ENCODE data around the gene CASTOR1.

CASTOR1 gene

DNA sequence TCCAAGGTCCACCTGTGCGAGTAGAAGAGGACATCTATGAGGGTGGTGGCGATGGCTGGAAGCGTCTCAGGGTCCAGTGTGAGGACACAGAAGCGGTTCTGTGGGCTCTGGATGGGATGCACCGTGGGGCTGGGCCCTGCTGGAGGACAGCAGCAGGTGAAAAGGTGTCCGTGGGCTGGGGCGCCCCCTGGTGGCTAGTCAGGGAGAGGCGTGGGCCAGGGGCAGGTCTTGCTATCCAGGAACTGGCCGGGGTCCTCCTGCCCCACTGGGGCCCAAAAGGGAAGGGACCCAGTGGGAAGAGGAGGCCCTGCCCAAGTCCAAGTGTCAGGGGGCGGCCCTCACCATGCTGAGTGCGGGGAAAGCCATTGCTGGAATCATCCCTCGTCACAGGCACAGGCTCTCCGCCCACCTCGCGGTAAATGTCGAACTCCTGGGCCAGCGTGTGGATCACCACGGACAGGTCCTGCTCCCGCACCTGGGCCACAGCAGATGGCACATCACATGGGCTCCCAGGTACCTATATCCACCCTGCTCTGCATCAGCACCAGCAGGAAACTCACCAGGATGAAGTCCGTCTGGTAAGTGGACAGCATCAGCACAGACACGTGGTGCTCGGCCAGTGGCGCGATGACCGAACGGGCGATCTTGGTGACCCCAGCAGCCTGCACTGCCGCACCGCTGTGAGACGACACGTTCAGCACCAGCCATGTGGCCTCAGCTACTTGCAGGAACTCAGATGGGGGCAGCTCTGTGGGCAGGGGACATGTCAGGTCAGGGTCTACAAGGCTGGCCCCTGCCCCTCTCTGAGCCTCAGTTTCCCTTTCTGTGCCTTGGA is 2.3 kb downstream of the CASTOR1 start (continued):
- TF ChIP-seq, protein P1, sequence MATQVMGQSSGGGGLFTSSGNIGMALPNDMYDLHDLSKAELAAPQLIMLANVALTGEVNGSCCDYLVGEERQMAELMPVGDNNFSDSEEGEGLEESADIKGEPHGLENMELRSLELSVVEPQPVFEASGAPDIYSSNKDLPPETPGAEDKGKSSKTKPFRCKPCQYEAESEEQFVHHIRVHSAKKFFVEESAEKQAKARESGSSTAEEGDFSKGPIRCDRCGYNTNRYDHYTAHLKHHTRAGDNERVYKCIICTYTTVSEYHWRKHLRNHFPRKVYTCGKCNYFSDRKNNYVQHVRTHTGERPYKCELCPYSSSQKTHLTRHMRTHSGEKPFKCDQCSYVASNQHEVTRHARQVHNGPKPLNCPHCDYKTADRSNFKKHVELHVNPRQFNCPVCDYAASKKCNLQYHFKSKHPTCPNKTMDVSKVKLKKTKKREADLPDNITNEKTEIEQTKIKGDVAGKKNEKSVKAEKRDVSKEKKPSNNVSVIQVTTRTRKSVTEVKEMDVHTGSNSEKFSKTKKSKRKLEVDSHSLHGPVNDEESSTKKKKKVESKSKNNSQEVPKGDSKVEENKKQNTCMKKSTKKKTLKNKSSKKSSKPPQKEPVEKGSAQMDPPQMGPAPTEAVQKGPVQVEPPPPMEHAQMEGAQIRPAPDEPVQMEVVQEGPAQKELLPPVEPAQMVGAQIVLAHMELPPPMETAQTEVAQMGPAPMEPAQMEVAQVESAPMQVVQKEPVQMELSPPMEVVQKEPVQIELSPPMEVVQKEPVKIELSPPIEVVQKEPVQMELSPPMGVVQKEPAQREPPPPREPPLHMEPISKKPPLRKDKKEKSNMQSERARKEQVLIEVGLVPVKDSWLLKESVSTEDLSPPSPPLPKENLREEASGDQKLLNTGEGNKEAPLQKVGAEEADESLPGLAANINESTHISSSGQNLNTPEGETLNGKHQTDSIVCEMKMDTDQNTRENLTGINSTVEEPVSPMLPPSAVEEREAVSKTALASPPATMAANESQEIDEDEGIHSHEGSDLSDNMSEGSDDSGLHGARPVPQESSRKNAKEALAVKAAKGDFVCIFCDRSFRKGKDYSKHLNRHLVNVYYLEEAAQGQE (tag by site-specific recombination; IDR thresholded peaks at IDR 0.05) = 0 out of 2 replicates have a peak, but pooled peaks have one; percentile 20
- TF ChIP-seq MZF1 (tag by site-specific recombination; IDR thresholded peaks at IDR 0.05; ENCODE audit: borderline replicate concordance) (no peak), ZNF585B (tag by site-specific recombination; IDR thresholded peaks at IDR 0.05) (no peak), YY1 (tag by site-specific recombination; IDR thresholded peaks at IDR 0.05) (no peak), FEZF1 (tag by site-specific recombination; IDR thresholded peaks at IDR 0.05) (no peak), TRIM28 (IDR thresholded peaks at IDR 0.05; ENCODE audit: borderline replicate concordance, low read length) (no peak), ZNF837 (tag by site-specific recombination; IDR thresholded peaks at IDR 0.05) (no peak), ZNF341 (tag by site-specific recombination; IDR thresholded peaks at IDR 0.05; ENCODE audit: low read depth) (no peak), SETDB1 (IDR thresholded peaks at IDR 0.05; ENCODE audit: insufficient read length, low read length) (no peak), MEIS1 (CRISPR knock-in tag; IDR thresholded peaks at IDR 0.05; ENCODE audit: borderline replicate concordance) (no peak), ZNF48 (tag by site-specific recombination; IDR thresholded peaks at IDR 0.05) (no peak), ZNF175 (tag by site-specific recombination; IDR thresholded peaks at IDR 0.05) (no peak), IKZF3 (tag by site-specific recombination; IDR thresholded peaks at IDR 0.05) (no peak), ZBTB17 (tag by site-specific recombination; IDR thresholded peaks at IDR 0.05) (no peak), HOXC10 (CRISPR knock-in tag; IDR thresholded peaks at IDR 0.05) (no peak), ZNF701 (tag by site-specific recombination; IDR thresholded peaks at IDR 0.05) (no peak), ZBTB20 (tag by site-specific recombination; IDR thresholded peaks at IDR 0.05) (no peak), KLF8 (tag by site-specific recombination; IDR thresholded peaks at IDR 0.05) (peak; percentile 28; the same call in 1 of the 2 replicates), ZFP69B (tag by site-specific recombination; IDR thresholded peaks at IDR 0.05) (no peak), ZNF157 (tag by site-specific recombination; IDR thresholded peaks at IDR 0.05) (no peak), ZNF366 (tag by site-specific recombination; conservative IDR thresholded peaks at IDR 0.05) (no peak), KLF1 (tag by site-specific recombination; IDR thresholded peaks at IDR 0.05) (no peak), ZNF558 (tag by site-specific recombination; IDR thresholded peaks at IDR 0.05) (no peak), SCRT1 (tag by site-specific recombination; IDR thresholded peaks at IDR 0.05; ENCODE audit: borderline replicate concordance) (peak; percentile 91)
- TF ChIP-seq, protein P2, sequence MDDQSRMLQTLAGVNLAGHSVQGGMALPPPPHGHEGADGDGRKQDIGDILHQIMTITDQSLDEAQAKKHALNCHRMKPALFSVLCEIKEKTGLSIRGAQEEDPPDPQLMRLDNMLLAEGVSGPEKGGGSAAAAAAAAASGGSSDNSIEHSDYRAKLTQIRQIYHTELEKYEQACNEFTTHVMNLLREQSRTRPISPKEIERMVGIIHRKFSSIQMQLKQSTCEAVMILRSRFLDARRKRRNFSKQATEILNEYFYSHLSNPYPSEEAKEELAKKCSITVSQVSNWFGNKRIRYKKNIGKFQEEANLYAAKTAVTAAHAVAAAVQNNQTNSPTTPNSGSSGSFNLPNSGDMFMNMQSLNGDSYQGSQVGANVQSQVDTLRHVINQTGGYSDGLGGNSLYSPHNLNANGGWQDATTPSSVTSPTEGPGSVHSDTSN (CRISPR knock-in tag; IDR thresholded peaks at IDR 0.05) = no peak; the same call in 1 of the 2 replicates
- TF ChIP-seq, protein P3, sequence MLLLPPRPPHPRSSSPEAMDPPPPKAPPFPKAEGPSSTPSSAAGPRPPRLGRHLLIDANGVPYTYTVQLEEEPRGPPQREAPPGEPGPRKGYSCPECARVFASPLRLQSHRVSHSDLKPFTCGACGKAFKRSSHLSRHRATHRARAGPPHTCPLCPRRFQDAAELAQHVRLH (tag by site-specific recombination; IDR thresholded peaks at IDR 0.05) = no peak
- TF ChIP-seq, protein P4, sequence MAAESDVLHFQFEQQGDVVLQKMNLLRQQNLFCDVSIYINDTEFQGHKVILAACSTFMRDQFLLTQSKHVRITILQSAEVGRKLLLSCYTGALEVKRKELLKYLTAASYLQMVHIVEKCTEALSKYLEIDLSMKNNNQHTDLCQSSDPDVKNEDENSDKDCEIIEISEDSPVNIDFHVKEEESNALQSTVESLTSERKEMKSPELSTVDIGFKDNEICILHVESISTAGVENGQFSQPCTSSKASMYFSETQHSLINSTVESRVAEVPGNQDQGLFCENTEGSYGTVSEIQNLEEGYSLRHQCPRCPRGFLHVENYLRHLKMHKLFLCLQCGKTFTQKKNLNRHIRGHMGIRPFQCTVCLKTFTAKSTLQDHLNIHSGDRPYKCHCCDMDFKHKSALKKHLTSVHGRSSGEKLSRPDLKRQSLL (tag by site-specific recombination; IDR thresholded peaks at IDR 0.05) = no peak
- TF ChIP-seq, protein P5, sequence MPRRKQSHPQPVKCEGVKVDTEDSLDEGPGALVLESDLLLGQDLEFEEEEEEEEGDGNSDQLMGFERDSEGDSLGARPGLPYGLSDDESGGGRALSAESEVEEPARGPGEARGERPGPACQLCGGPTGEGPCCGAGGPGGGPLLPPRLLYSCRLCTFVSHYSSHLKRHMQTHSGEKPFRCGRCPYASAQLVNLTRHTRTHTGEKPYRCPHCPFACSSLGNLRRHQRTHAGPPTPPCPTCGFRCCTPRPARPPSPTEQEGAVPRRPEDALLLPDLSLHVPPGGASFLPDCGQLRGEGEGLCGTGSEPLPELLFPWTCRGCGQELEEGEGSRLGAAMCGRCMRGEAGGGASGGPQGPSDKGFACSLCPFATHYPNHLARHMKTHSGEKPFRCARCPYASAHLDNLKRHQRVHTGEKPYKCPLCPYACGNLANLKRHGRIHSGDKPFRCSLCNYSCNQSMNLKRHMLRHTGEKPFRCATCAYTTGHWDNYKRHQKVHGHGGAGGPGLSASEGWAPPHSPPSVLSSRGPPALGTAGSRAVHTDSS (tag by site-specific recombination; IDR thresholded peaks at IDR 0.05) = no peak
- TF ChIP-seq, protein P6, sequence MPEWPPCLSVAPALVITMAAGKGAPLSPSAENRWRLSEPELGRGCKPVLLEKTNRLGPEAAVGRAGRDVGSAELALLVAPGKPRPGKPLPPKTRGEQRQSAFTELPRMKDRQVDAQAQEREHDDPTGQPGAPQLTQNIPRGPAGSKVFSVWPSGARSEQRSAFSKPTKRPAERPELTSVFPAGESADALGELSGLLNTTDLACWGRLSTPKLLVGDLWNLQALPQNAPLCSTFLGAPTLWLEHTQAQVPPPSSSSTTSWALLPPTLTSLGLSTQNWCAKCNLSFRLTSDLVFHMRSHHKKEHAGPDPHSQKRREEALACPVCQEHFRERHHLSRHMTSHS (tag by site-specific recombination; IDR thresholded peaks at IDR 0.05) = no peak
- TF ChIP-seq, protein P7, sequence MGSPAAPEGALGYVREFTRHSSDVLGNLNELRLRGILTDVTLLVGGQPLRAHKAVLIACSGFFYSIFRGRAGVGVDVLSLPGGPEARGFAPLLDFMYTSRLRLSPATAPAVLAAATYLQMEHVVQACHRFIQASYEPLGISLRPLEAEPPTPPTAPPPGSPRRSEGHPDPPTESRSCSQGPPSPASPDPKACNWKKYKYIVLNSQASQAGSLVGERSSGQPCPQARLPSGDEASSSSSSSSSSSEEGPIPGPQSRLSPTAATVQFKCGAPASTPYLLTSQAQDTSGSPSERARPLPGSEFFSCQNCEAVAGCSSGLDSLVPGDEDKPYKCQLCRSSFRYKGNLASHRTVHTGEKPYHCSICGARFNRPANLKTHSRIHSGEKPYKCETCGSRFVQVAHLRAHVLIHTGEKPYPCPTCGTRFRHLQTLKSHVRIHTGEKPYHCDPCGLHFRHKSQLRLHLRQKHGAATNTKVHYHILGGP (tag by site-specific recombination; IDR thresholded peaks at IDR 0.05) = peak; percentile 58; the same call in 1 of the 2 replicates
